IPS-18a (cell line): ENCODE results near the gene IKBKE.
"Not testable (repeated sequence)": the region's sequence is repeated elsewhere in the genome, so short reads cannot be mapped to it uniquely, and the experiment has no call there.

Source experiments
- H3K27ac ChIP-seq: one replicate; pipeline ENCODE4 v1.5.1; 2013; ENCODE audit warnings: low read length
- H3K27me3 ChIP-seq: one replicate; pipeline ENCODE4 v1.6.1; 2013; ENCODE audit warnings: mild to moderate bottlenecking, low read length; ENCODE audit not compliant: control insufficient read depth, insufficient read depth
- H3K36me3 ChIP-seq: one replicate; pipeline ENCODE4 v1.6.1; 2013; ENCODE audit warnings: low read depth, low read length; ENCODE audit not compliant: control insufficient read depth
- H3K4me1 ChIP-seq: one replicate; pipeline ENCODE4 v1.6.1; 2013; ENCODE audit warnings: low read depth, low read length; ENCODE audit not compliant: control insufficient read depth
- H3K4me3 ChIP-seq: one replicate; pipeline ENCODE4 v1.5.1; 2013; ENCODE audit warnings: low read length
- H3K9ac ChIP-seq: one replicate; pipeline ENCODE4 v1.6.1; 2013; ENCODE audit warnings: mild to moderate bottlenecking, low read length, moderate library complexity
- H3K9me3 ChIP-seq: one replicate; pipeline ENCODE4 v1.6.1; 2013; ENCODE audit warnings: low read depth, low read length; ENCODE audit not compliant: control insufficient read depth

Gene IKBKE

GRCh38 chr1:206477581-206478380 is 7.5 kb downstream of the IKBKE start:
- Histone ChIP-seq H3K36me3 (peaks cover 15% of the 10 kb centered on the region), H3K27ac (no peak overlapping the region)

DNA sequence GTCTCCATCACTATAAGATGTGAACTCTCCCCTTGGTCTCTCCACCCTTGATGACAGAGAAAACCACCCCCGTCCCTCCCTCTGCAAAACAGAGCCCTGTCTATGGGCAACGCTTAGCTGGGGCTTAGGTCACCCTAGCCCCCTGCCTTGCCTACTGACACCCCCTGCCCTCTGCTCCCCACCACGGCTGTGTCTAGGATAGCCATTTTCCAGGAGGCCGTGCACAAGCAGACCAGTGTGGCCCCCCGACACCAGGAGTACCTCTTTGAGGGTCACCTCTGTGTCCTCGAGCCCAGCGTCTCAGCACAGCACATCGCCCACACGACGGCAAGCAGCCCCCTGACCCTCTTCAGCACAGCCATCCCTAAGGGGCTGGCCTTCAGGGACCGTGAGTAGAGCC is 8.5 kb downstream of the IKBKE start:
- Histone ChIP-seq H3K9me3 (no peaks in the 10 kb centered on the region), H3K27me3 (no peaks in the 10 kb centered on the region), H3K4me3 (no peak overlapping the region), H3K27ac (no peak overlapping the region), H3K36me3 (peaks cover 15% of the 10 kb centered on the region), H3K4me1 (no peaks in the 10 kb centered on the region), H3K9ac (no peak overlapping the region)

More at GRCh38 chr1:206477581-206478380, 7.5 kb downstream of the IKBKE start:
- no peak overlapping the region for H3K9ac ChIP-seq
- H3K4me1 ChIP-seq = peaks cover 3% of the 10 kb centered on the region
- no peaks in the 10 kb centered on the region for H3K9me3 ChIP-seq
- H3K27me3 ChIP-seq = no peaks in the 10 kb centered on the region
- no peak overlapping the region for H3K4me3 ChIP-seq

GRCh38 chr1:206479183-206480125 is 9.2 kb downstream of the IKBKE start:
- no peak overlapping the region for H3K9ac ChIP-seq
- H3K4me1 ChIP-seq = no peaks in the 10 kb centered on the region
- no peak overlapping the region for H3K27ac ChIP-seq
- no peak overlapping the region for H3K4me3 ChIP-seq
- H3K36me3 ChIP-seq = peaks cover 15% of the 10 kb centered on the region
- no peaks in the 10 kb centered on the region for H3K9me3 ChIP-seq
- H3K27me3 ChIP-seq = no peaks in the 10 kb centered on the region

DNA sequence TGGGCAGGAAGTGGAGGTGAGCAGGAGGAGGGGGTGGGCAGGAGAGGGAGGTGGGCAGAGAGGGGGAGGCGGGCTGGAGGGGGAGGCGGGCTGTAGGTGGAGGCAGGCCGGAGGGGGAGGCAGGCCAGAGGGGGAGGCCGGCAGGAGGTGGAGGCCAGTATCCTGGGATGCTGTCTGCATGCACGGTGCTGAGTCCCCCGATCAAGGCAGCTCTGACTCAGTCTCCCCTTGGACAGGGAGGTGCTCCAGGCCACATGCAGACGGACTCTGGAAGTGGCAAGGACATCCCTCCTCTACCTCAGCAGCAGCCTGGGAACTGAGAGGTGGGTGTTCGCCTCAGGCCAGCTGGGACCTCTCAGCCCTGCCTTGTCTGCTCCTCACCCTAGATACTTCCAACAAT is 9.9 kb downstream of the IKBKE start:
- no peaks in the 10 kb centered on the region for H3K9me3 ChIP-seq
- no peaks in the 10 kb centered on the region for H3K4me1 ChIP-seq
- H3K9ac ChIP-seq = no peak overlapping the region
- H3K4me3 ChIP-seq = no peak overlapping the region
- H3K27me3 ChIP-seq = no peaks in the 10 kb centered on the region
- H3K27ac ChIP-seq = no peak overlapping the region
- peaks cover 15% of the 10 kb centered on the region for H3K36me3 ChIP-seq

GRCh38 chr1:206482611-206483010 is 12.3 kb downstream of the IKBKE start:
- H3K4me3 ChIP-seq = no peak overlapping the region
- no peak overlapping the region for H3K27ac ChIP-seq
- no peaks in the 10 kb centered on the region for H3K9me3 ChIP-seq
- no peak overlapping the region for H3K9ac ChIP-seq
- H3K36me3 ChIP-seq = peaks cover 12% of the 10 kb centered on the region
- H3K27me3 ChIP-seq = no peaks in the 10 kb centered on the region
- no peaks in the 10 kb centered on the region for H3K4me1 ChIP-seq

GRCh38 chr1:206483864-206484263 is 13.6 kb downstream of the IKBKE start:
- not testable (repeated sequence) for H3K27ac ChIP-seq, H3K36me3 ChIP-seq, H3K9me3 ChIP-seq, H3K9ac ChIP-seq, H3K27me3 ChIP-seq, H3K4me3 ChIP-seq, H3K4me1 ChIP-seq

- no peaks in the 10 kb centered on the region for H3K9me3 ChIP-seq
- H3K4me1 ChIP-seq = no peaks in the 10 kb centered on the region
- H3K27me3 ChIP-seq = no peaks in the 10 kb centered on the region
- H3K36me3 ChIP-seq = peaks cover 6% of the 10 kb centered on the region
- no peak overlapping the region for H3K27ac ChIP-seq
- no peak overlapping the region for H3K9ac ChIP-seq
- no peak overlapping the region for H3K4me3 ChIP-seq
Observed at GRCh38 chr1:206484901-206485300, 14.6 kb downstream of the IKBKE start.

DNA sequence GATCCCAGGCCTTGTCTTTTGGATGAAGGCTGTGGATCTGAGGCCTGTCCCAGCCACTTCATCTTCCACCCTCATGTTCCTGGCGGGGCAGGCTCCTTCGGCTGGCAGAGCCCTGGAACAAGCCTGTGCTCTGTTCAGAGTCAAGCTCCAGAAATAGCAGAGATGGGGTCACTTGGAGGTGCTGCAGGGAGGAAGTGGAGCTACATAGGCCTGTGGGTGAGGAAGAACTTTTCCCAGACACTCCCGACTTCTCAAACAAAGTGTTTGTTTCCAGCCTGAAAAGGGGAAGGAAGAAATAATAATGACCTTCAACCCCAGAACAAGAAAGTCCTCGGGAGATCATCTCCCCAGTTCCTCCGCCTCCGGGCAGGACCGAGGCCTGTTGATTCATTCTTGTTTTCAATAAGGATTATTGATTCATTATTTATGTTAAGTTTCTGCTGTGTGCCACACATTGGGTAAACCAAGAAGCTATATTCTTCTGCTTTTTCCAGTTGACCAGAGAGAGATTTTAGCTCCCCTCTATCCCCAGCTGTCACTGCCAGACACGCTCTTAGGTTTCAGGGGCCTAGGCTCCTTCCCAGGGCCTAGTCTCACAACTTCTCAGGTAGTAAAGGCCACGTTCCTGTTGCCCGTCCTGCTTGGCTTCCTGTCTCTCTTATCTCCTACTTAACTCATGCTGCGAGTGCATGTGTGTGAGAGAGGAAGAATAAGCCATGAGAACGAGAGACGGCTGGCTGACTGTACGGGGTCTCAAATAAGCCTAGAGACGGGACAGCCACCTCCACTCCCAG is 16.9 kb downstream of the IKBKE start:
- no peak overlapping the region for H3K9ac ChIP-seq
- H3K27ac ChIP-seq = no peak overlapping the region
- H3K9me3 ChIP-seq = no peaks in the 10 kb centered on the region
- H3K27me3 ChIP-seq = no peaks in the 10 kb centered on the region
- peaks cover 11% of the 10 kb centered on the region for H3K36me3 ChIP-seq
- no peaks in the 10 kb centered on the region for H3K4me1 ChIP-seq
- H3K4me3 ChIP-seq = no peak overlapping the region

- Histone ChIP-seq H3K36me3 (peaks cover 12% of the 10 kb centered on the region), H3K4me1 (no peaks in the 10 kb centered on the region), H3K27me3 (no peaks in the 10 kb centered on the region), H3K9ac (no peak overlapping the region), H3K4me3 (no peak overlapping the region), H3K27ac (no peak overlapping the region), H3K9me3 (no peaks in the 10 kb centered on the region)
Observed at GRCh38 chr1:206487970-206488369, 17.7 kb downstream of the IKBKE start.

- no peaks in the 10 kb centered on the region for H3K4me1 ChIP-seq
- H3K9ac ChIP-seq = no peak overlapping the region
- peaks cover 12% of the 10 kb centered on the region for H3K36me3 ChIP-seq
- no peak overlapping the region for H3K27ac ChIP-seq
- no peak overlapping the region for H3K4me3 ChIP-seq
- H3K9me3 ChIP-seq = no peaks in the 10 kb centered on the region
- H3K27me3 ChIP-seq = no peaks in the 10 kb centered on the region
Observed at GRCh38 chr1:206488466-206488865, 18.2 kb downstream of the IKBKE start.
